Measurements from ENCODE around the gene MSANTD1. TPM values are rescaled to one million over a fixed set of nuclear protein-coding genes. Genes with fewer than 3 reads are reported as not detected.
A peak's percentile ranks its signal among the peaks of the same experiment; 100 is the strongest.

Gene MSANTD1
- total RNA-seq, 2 donors from 2014 or later = 2.6 to 3.6 TPM

GRCh38 chr4:3223346-3223745, 25.6 kb upstream of the MSANTD1 start:
- H3K36me3 ChIP-seq (replicated peaks in 1 of 2; ENCODE audit: insufficient read depth in 1 of 2, low read depth in 2 of 2) = peaks cover 1 to 26% of the 10 kb centered on the region in 2 donors
- no peak for TF ChIP-seq POLR2A (IDR thresholded peaks at IDR 0.05)

GRCh38 chr4:3223956-3224748, 24.8 kb upstream of the MSANTD1 start:
- Histone ChIP-seq H3K9me3 (no peaks in the 10 kb centered on the region), H3K4me1 (peaks cover 10% of the 10 kb centered on the region), H3K27ac (no peak overlapping the region), H3K4me3 (no peak overlapping the region), H3K36me3 (replicated peaks in 1 of 2; ENCODE audit: insufficient read depth in 1 of 2, low read depth in 2 of 2) (peaks cover 4 to 33% of the 10 kb centered on the region in 2 donors), H3K27me3 (no peaks in the 10 kb centered on the region)
- intact Hi-C loops (cut with DNase I) = no loop called here
- no peak for TF ChIP-seq POLR2A (IDR thresholded peaks at IDR 0.05)
- TF ChIP-seq CTCF (IDR thresholded peaks at IDR 0.05) = no peak
- DNase-seq = peak in 2 of 4 donors; percentile 4 to 9
- ATAC-seq = no peak
- WGBS, 2 donors = 86 to 89% methylated on average over 13 of the region's 13 CpGs

More at GRCh38 chr4:3223346-3223745, 25.6 kb upstream of the MSANTD1 start:
- Histone ChIP-seq H3K9me3 (no peaks in the 10 kb centered on the region), H3K27me3 (no peaks in the 10 kb centered on the region), H3K27ac (no peak overlapping the region), H3K4me1 (peaks cover 10% of the 10 kb centered on the region), H3K4me3 (no peak overlapping the region)
- WGBS, 2 donors = 82% methylated on average over 11 of the region's 11 CpGs; no CpG with 5 or more reads in 1 of the 2 donors
- ATAC-seq = no peak
- peak in 2 of 4 donors; percentile 3 to 9 for DNase-seq
- intact Hi-C loops (cut with DNase I) = no loop called here

- Histone ChIP-seq H3K4me1 (peaks cover 10% of the 10 kb centered on the region), H3K27ac (no peak overlapping the region), H3K4me3 (no peak overlapping the region), H3K27me3 (no peaks in the 10 kb centered on the region), H3K9me3 (no peaks in the 10 kb centered on the region), H3K36me3 (replicated peaks in 1 of 2; ENCODE audit: insufficient read depth in 1 of 2, low read depth in 2 of 2) (peaks cover 11 to 36% of the 10 kb centered on the region in 2 donors)
- 89% methylated on average over 16 to 22 of the region's 22 CpGs for WGBS, 2 donors
- ATAC-seq (no peak), DNase-seq (peak in 3 of 4 donors; percentile 10 to 17 (median 10))
- intact Hi-C loops (cut with DNase I) = no loop called here
- TF ChIP-seq POLR2A (IDR thresholded peaks at IDR 0.05) = no peak
- TF ChIP-seq CTCF (IDR thresholded peaks at IDR 0.05) = no peak
These were observed 23.7 kb upstream of the MSANTD1 start for GRCh38 chr4:3225071-3225850.

- DNase-seq = peak in 2 of 4 donors; percentile 2 to 10
- H3K36me3 ChIP-seq (replicated peaks in 1 of 2; ENCODE audit: insufficient read depth in 1 of 2, low read depth in 2 of 2) = peaks cover 11 to 36% of the 10 kb centered on the region in 2 donors
- TF ChIP-seq POLR2A (IDR thresholded peaks at IDR 0.05) (peak in 1 of 3 donors; percentile 3), CTCF (IDR thresholded peaks at IDR 0.05) (no peak)
- H3K4me3 ChIP-seq = no peak overlapping the region
- H3K9me3 ChIP-seq = no peaks in the 10 kb centered on the region
- WGBS, 2 donors = 80 to 81% methylated on average over 9 of the region's 9 CpGs
- H3K27me3 ChIP-seq = no peaks in the 10 kb centered on the region
- peaks cover 10% of the 10 kb centered on the region for H3K4me1 ChIP-seq
- intact Hi-C loops (cut with DNase I) = no loop called here
- no peak for ATAC-seq
- H3K27ac ChIP-seq = peak overlapping the region in 2 of 4 donors; percentile 6 to 68
These were observed 23.0 kb upstream of the MSANTD1 start for GRCh38 chr4:3225936-3226335.

- intact Hi-C loops (cut with DNase I) = no loop called here
- peaks cover 11 to 40% of the 10 kb centered on the region in 2 donors for H3K36me3 ChIP-seq (replicated peaks in 1 of 2; ENCODE audit: insufficient read depth in 1 of 2, low read depth in 2 of 2)
- no peaks in the 10 kb centered on the region for H3K27me3 ChIP-seq
- WGBS, 2 donors = 38 to 42% methylated on average over 9 of the region's 9 CpGs
- H3K4me3 ChIP-seq = no peak overlapping the region
- peak overlapping the region in 2 of 4 donors; percentile 6 to 68 for H3K27ac ChIP-seq
- TF ChIP-seq CTCF (IDR thresholded peaks at IDR 0.05) (no peak), POLR2A (IDR thresholded peaks at IDR 0.05) (peak in 1 of 3 donors; percentile 12)
- H3K9me3 ChIP-seq = no peaks in the 10 kb centered on the region
- ATAC-seq (peak; percentile 65), DNase-seq (peak; percentile 46 to 72 (median 58))
- peaks cover 10% of the 10 kb centered on the region for H3K4me1 ChIP-seq
These were observed 22.5 kb upstream of the MSANTD1 start for GRCh38 chr4:3226467-3226866.
